Stimulated activated CD8-positive, alpha-beta memory T cell treated with anti-CD3 and anti-CD28 coated beads, Interleukin-2, amount 100 ng/mL, for 48 hours (primary cell): ENCODE data around the gene DIS3L2.
"Not testable (repeated sequence)": the region's sequence is repeated elsewhere in the genome, so short reads cannot be mapped to it uniquely, and the experiment has no call there.

ENCODE experiments used
- DNase-seq, 2 donors: peaks; one replicate each; pipeline ENCODE4 v3.0.0-alpha.2; 2020; ENCODE audit warnings: low read depth in 2 of 2

DIS3L2 gene

GRCh38 chr2:232320443-232320803, 358.9 kb downstream of the DIS3L2 start:
- no peak for DNase-seq

DNA sequence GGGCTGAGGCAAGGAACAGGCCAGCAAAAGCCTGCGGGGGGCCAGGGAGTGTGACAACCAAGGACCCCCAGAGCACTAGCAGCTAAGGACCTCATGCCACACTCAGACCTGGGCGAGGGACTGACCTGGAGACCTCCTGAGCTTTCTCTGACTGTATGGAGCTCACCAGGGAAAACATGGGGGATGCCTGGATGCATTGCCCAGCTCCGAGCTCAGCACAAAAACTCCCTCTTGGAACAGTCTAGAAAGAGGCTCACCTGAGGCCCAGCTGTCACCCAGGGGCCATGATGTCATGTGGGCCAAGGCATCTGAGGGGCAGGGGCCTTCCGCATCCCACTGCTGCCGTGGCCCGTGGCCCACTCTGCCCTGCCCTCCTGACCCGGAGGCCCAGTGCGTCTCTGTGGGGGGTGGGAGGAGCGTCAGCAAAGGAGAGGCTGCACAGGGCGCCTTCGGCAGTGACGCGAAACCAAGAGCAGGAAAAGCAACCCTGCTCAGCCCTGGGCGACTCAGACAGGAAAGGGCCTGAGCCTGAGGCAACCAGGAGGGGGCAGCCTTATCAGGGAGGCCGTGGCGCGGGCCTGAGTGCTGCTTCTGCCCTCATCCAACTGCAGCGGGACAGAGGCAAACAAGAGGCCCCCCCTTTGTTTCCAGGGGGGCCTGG, 359.8 kb downstream of the DIS3L2 start:
- peak; percentile 51 to 63 for DNase-seq

- no peak for DNase-seq
Measured at GRCh38 chr2:232321817-232322559, 360.5 kb downstream of the DIS3L2 start.

DNA sequence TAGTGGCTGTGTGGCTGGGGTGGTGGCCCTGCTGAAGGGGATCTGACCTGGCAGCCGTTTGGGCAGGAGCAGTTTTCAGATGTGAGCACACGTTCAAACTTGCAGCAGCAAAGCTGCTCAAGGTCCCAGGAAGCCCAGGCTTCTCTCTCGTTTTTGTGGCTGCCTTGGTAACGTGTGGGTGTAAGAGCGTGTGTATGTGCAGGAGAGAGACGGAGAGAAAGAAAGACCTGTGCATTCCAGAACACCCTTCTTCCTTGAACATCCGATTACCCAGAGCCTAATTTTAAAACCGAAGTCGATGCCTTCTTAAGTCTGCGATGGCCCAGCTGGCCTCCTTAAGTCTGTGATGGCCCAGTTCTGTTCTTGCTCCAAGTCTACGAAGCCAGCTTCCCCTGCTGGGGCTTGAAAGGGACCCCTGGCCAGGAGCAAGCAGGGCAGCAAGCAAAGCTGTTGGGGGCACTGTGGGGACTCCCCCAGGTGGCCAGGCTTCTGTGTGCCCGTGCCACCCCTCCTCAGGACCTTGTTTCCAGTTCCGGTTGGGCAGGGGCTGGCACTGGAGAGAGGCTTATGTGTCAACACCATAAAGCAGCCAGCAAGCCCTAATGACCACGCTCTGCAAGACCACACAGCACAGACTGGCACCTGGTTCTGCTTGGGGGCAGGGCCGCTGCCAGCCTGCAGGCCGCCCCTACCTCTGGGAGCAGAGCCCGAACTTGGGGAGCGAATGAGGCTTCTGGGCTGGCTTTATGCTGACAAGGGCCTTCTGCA, 361.2 kb downstream of the DIS3L2 start:
- no peak for DNase-seq

DNA sequence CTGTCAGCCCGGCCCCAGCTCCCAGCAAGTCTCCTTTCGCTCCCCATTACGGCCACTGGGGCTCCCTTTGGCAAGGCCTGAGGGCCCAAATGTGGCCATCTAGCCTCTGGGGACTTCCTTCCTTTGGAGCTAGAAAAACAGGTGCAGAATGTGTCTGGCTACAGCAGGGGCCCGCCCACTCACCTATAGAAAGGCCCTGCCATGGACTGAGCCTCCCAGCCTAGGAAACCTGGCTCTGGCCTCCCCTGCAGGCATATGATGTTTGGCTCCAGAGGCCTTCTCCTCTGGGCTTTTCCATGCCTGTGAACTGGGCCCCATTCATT, 361.8 kb downstream of the DIS3L2 start:
- DNase-seq, result no peak

- not testable (repeated sequence) for DNase-seq
Measured at GRCh38 chr2:232323967-232324366, 362.5 kb downstream of the DIS3L2 start.

DNA sequence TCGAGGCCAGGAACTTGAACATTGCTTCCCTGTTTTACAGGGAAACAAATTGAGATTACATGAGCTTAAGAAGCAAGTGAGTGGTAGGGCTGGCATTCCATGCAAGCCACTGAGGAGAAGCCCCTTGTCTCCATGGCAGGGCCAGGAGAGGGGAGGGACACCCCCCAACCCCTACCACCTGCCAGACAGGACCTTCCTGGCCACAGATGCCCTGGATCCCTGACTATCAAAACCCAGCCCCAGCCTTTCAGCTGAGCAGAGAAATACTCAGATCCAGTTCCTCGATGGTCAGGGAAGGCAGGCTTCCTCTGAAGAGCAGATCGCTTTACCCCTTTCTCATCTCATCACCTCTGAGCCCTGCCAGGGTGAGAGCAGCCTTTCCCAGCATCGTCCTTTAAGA, 363.3 kb downstream of the DIS3L2 start:
- no peak for DNase-seq

DNA sequence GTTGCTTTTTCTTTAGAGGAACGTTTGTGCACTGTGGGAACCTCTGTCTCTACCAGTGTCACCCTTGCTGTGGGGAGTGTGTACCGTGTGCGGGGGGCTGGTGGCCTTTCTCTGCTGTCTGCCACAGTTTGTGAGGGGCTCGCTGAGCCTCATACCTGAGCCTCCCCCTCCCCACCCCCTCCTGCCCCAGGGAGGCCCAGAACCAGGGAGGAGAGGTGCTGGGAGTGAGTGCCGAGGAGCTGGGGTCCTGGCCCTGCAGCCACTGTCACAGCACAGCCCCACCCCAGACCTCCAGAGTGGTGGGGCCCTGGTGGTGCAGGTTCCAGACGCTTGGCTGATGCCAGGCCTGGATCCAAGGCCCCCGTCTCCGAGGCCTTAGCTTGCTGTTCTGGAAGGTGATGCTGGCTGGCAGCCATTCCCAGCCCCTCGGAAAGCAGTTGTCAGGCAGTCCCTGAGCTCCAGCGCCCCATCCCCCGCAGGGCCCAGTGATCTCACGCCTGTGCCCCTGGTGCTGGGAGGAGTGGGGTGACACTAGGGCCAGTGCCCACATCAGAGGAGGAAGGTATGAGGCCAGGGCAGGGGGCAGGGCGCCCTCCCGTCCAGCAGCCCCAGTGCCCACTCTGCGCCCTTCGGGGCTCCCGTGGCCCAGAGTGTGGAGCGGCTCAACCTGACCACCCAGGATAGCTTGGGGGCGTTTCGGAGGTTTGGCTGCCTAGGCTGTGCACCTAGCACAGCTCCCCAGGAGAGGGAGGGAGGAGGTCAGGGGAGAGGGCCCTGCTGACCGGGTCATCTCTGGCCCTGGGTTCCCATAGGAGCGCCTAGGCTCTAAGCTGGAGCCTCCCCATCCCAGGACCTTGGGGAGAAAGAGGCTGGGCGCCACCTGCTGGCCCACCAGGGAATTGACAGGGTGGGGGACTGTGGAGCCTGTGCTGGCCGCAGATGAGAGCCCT, 364.1 kb downstream of the DIS3L2 start:
- DNase-seq, result no peak

GRCh38 chr2:232326274-232327104, 365.0 kb downstream of the DIS3L2 start:
- DNase-seq, result not testable (repeated sequence)

DNA sequence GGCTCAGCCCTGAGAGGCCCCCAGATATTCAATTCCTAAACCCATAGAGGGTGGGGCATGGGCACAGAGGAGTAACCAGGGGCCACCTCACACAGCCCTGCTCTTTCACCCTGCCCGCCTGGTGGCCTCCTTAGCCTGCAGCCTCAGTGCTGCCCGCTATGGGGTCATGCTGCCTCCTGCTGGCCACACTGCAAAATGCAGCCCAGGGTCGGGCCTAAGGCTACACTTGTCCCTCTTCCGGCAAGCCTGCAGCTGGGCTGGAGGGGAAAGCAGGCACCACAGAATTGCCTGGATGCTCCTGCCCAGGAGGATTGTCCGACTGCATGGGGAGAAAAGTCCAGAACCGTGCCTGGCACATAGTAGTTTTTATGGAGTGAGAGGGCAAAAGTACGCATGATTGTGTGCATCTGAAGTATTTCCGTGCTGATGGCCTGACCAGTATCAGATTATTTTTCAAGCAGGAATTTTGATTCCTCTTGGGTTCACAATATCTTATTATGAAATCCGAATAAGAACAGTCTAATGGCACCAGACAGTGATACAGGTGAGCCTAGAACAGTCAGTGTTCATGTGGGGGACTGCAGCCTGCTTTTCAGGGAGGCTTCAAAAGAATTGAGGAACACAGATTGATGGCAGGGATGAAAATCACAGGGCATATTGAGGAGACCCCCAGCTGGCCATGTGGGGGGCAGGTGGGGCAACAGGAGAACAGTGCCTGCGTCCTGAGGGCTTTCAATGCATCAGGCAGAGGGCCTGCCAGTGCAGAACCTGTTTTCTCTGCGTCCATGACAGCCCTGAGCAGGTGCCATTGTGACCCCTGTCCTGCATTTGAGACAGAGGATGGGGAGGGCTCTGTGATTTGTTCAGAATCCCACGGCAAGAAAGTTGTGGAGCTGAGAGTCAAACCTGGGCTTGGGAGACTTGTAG, 365.9 kb downstream of the DIS3L2 start:
- DNase-seq, result peak; percentile 73 to 83

- no peak for DNase-seq
Measured at GRCh38 chr2:232328032-232328422, 366.5 kb downstream of the DIS3L2 start.

GRCh38 chr2:232328516-232329460, 367.3 kb downstream of the DIS3L2 start:
- no peak for DNase-seq

- DNase-seq, result no peak
Measured at GRCh38 chr2:232329716-232330067, 368.2 kb downstream of the DIS3L2 start.

GRCh38 chr2:232330068-232330999, 368.8 kb downstream of the DIS3L2 start:
- DNase-seq, result no peak

GRCh38 chr2:232331061-232331460, 369.5 kb downstream of the DIS3L2 start:
- DNase-seq, result not testable (repeated sequence)

- not testable (repeated sequence) for DNase-seq
Measured at GRCh38 chr2:232331641-232332040, 370.1 kb downstream of the DIS3L2 start.

GRCh38 chr2:232332244-232332939, 370.9 kb downstream of the DIS3L2 start:
- DNase-seq, result not testable (repeated sequence)
